GM23338 (cell line): ENCODE data around the gene CASP7. TPM values are rescaled to one million over a fixed set of nuclear protein-coding genes. Genes with fewer than 3 reads are reported as not detected.
"Not testable (repeated sequence)": the region's sequence is repeated elsewhere in the genome, so short reads cannot be mapped to it uniquely, and the experiment has no call there.

Experiments used
- ATAC-seq: fragments of 200-7000 bp; cut with Tn5 transposase; 3 replicates; pipeline ENCODE4 v1.9.1; 2020
- DNase-seq: peaks from one replicate; pipeline ENCODE4 v3.0.0-alpha.2; 2015; ENCODE audit warnings: low spot score
- H2AFZ ChIP-seq: fragments of 200-600 bp; sonication (generic); 2 replicates; pipeline ENCODE4 v1.8.0; 2016; ENCODE audit warnings: antibody characterized with exemption, mild to moderate bottlenecking, moderate library complexity
- H3F3A ChIP-seq: fragments of 200-600 bp; sonication (generic); replicated peaks from 2 replicates; pipeline ENCODE4 v1.8.0; 2017; ENCODE audit warnings: antibody characterized with exemption, mixed run types, low read depth
- H3K27ac ChIP-seq: fragments of 200-600 bp; sonication (generic); 2 replicates; pipeline ENCODE4 v1.6.1; 2016; ENCODE audit warnings: low read depth
- H3K27me3 ChIP-seq: fragments of 200-600 bp; sonication (generic); 2 replicates; pipeline ENCODE4 v1.8.0; 2016; ENCODE audit warnings: mild to moderate bottlenecking, mixed run types, moderate library complexity; ENCODE audit not compliant: insufficient read depth
- H3K36me3 ChIP-seq: fragments of 200-600 bp; sonication (generic); 2 replicates; pipeline ENCODE4 v1.8.0; 2016; ENCODE audit warnings: mild to moderate bottlenecking; ENCODE audit not compliant: insufficient read depth
- H3K4me1 ChIP-seq: fragments of 200-600 bp; sonication (generic); 2 replicates; pipeline ENCODE4 v1.8.0; 2016; ENCODE audit warnings: mild to moderate bottlenecking, moderate library complexity; ENCODE audit not compliant: insufficient read depth
- H3K4me2 ChIP-seq: fragments of 200-600 bp; sonication (generic); 2 replicates; pipeline ENCODE4 v1.7.1; 2017; ENCODE audit warnings: mixed run types
- H3K4me3 ChIP-seq: fragments of 200-600 bp; sonication (generic); 2 replicates; pipeline ENCODE4 v1.6.1; 2016; ENCODE audit warnings: mixed run types
- H3K79me2 ChIP-seq: fragments of 200-600 bp; sonication (generic); replicated peaks from 2 replicates; pipeline ENCODE4 v1.8.0; 2017; ENCODE audit warnings: mild to moderate bottlenecking; ENCODE audit not compliant: insufficient read depth
- H3K9me2 ChIP-seq: fragments of 200-600 bp; sonication (generic); 2 replicates; pipeline ENCODE4 v1.8.0; 2017; ENCODE audit not compliant: insufficient read depth
- H4K20me1 ChIP-seq: fragments of 200-600 bp; sonication (generic); replicated peaks from 2 replicates; pipeline ENCODE4 v1.8.0; 2017; ENCODE audit warnings: mild to moderate bottlenecking; ENCODE audit not compliant: insufficient read depth
- H3K27ac Mint-ChIP-seq: 2 replicates; pipeline ENCODE4 v1.8.0; 2020; ENCODE audit warnings: inconsistent platforms, mild to moderate bottlenecking, moderate library complexity, mixed read lengths
- H3K27me3 Mint-ChIP-seq: 3 replicates; pipeline ENCODE4 v1.8.0; 2022; ENCODE audit warnings: low read depth, mild to moderate bottlenecking, moderate library complexity, mixed read lengths, inconsistent platforms; ENCODE audit not compliant: insufficient read depth, poor library complexity
- H3K36me3 Mint-ChIP-seq: 3 replicates; pipeline ENCODE4 v1.8.0; 2021; ENCODE audit warnings: low read depth, mild to moderate bottlenecking, inconsistent platforms, moderate library complexity, mixed read lengths
- H3K4me1 Mint-ChIP-seq: 3 replicates; pipeline ENCODE4 v1.8.0; 2020; ENCODE audit warnings: mild to moderate bottlenecking, inconsistent platforms, mixed read lengths
- H3K4me3 Mint-ChIP-seq: 3 replicates; pipeline ENCODE4 v1.8.0; 2021; ENCODE audit warnings: moderate library complexity, mild to moderate bottlenecking, inconsistent platforms, mixed read lengths
- H3K9me3 Mint-ChIP-seq: 3 replicates; pipeline ENCODE4 v1.8.0; 2020; ENCODE audit warnings: moderate library complexity, mild to moderate bottlenecking, inconsistent platforms, mixed read lengths
- CREB1 ChIP-seq: fragments of 250-450 bp; sonication (Bioruptor Pico); IDR thresholded peaks from 2 replicates; pipeline ENCODE4 v1.5.0; 2020; ENCODE audit warnings: low read depth, mild to moderate bottlenecking, moderate library complexity
- EZH2 ChIP-seq: fragments of 200-600 bp; sonication (generic); IDR thresholded peaks from one replicate; pipeline ENCODE4 v1.8.0; 2017; ENCODE audit warnings: antibody characterized with exemption, mild to moderate bottlenecking, low read depth; ENCODE audit not compliant: unreplicated experiment
- EZH2phosphoT487 ChIP-seq: fragments of 200-600 bp; sonication (generic); IDR thresholded peaks from one replicate; pipeline ENCODE4 v1.8.1; 2018; ENCODE audit warnings: antibody characterized with exemption; ENCODE audit not compliant: unreplicated experiment
- JUNB ChIP-seq: IDR thresholded peaks from one replicate; pipeline ENCODE4 v1.6.1; 2016; ENCODE audit warnings: antibody characterized with exemption; ENCODE audit not compliant: unreplicated experiment
- NANOG ChIP-seq: IDR thresholded peaks from 2 replicates; pipeline ENCODE4 v1.6.1; 2016; ENCODE audit warnings: antibody characterized with exemption, borderline replicate concordance
- POLR2AphosphoS5 ChIP-seq: IDR thresholded peaks from 2 replicates; pipeline ENCODE4 v1.6.1; 2016; ENCODE audit warnings: antibody characterized with exemption, low read depth
- REST ChIP-seq: IDR thresholded peaks from one replicate; pipeline ENCODE4 v1.6.1; 2018; ENCODE audit warnings: antibody characterized with exemption; ENCODE audit not compliant: unreplicated experiment
- STAT1 ChIP-seq: IDR thresholded peaks from one replicate; pipeline ENCODE4 v1.6.1; 2016; ENCODE audit warnings: antibody characterized with exemption; ENCODE audit not compliant: unreplicated experiment
- ZNF114 ChIP-seq: fragments of 250-450 bp; sonication (Bioruptor Pico); IDR thresholded peaks from 2 replicates; pipeline ENCODE4 v1.5.0; 2020; ENCODE audit warnings: mild to moderate bottlenecking, moderate library complexity
- ZNF331 ChIP-seq: fragments of 250-450 bp; sonication (Bioruptor Pico); IDR thresholded peaks from 2 replicates; pipeline ENCODE4 v1.5.0; 2020; ENCODE audit warnings: low read depth, mild to moderate bottlenecking, moderate library complexity
- ZNF462 ChIP-seq: fragments of 250-450 bp; sonication (Bioruptor Pico); IDR thresholded peaks from 2 replicates; pipeline ENCODE4 v1.5.0; 2020; ENCODE audit warnings: mild to moderate bottlenecking, moderate library complexity
- polyA plus RNA-seq: library from polyadenylated mRNA; unstranded; fragments of >200 nt; fragmentation: Nextera tagmentation; extraction: Ambion mirVana; gene quantifications from 2 replicates; pipeline ENCODE4 v1.2.1, GENCODE V29; 2016
- total RNA-seq: library from RNA; depleted of rRNA; stranded (reverse); fragments of >200 nt; shearing (Covaris generic); gene quantifications from 2 replicates; pipeline ENCODE4 v1.2.3, GENCODE V29; 2014
- TF ChIP-seq, protein P1 (sequence below): IDR thresholded peaks from 2 replicates; pipeline ENCODE4 v1.6.1; 2016; ENCODE audit warnings: antibody characterized with exemption

CASP7 gene
- total and polyA plus RNA-seq, 2 experiments from 2014 or later: 2.1 to 7.0 TPM

DNA sequence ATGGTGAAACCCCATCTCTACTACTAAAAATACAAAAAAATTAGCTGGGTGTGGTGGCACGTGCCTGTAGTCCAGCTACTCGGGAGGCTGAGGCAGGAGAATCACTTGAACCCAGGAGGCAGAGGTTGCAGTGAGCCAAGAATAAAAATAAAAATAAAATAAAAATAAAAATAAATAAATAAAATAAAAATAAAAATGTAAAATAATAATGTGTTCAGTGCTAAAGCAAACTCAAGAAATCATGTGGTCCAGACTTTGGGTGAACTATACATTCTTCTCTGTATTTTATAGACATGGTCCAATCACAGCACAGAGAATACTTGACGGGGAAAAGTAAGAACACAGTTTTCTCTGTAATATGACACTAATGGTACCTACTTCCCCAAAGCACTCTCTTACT lies 27.3 kb upstream of the CASP7 start:
- H3K4me1 Mint-ChIP-seq, H3F3A ChIP-seq: not testable (repeated sequence)

DNA sequence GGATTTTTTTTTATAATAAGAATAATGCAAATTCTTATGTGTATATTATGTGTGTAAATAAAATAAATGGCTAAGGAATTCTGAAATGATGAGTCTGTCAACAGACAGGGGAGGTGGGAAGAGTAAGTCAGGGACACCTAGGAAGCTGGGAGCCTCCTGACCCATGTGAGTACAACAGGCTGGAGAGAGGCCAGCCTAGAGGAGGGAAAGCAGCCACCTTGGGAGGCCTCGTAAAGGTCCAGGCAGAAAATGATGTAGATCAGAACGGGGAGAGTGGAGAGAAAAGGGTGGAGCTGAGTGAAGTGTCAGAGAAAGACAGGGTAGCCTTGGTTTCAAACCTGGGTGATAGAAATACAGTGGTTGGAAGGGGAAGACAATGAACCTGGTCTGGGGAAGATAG lies 22.8 kb upstream of the CASP7 start:
- Histone ChIP-seq H3K27ac (no peak overlapping the region), H3F3A (no peaks in the 10 kb centered on the region), H3K79me2 (no peaks in the 10 kb centered on the region), H3K4me1 (no peaks in the 10 kb centered on the region), H3K4me3 (no peak overlapping the region), H3K9me2 (no peaks in the 10 kb centered on the region; the same call in 1 of the 2 replicates), H3K36me3 (no peaks in the 10 kb centered on the region), H3K27me3 (no peaks in the 10 kb centered on the region), H3K4me2 (no peak overlapping the region), H4K20me1 (no peaks in the 10 kb centered on the region), H2AFZ (no peak overlapping the region)
- peaks cover 4% of the 10 kb centered on the region for H3K27me3 Mint-ChIP-seq
- H3K9me3 Mint-ChIP-seq: no peaks in the 10 kb centered on the region
- no peak overlapping the region for H3K4me3 Mint-ChIP-seq
- no peaks in the 10 kb centered on the region for H3K4me1 Mint-ChIP-seq
- H3K36me3 Mint-ChIP-seq: no peaks in the 10 kb centered on the region
- no peak overlapping the region for H3K27ac Mint-ChIP-seq
- ATAC-seq (no peak), DNase-seq (no peak)
- TF ChIP-seq ZNF331: no peak
- no peak for TF ChIP-seq NANOG
- TF ChIP-seq REST: no peak
- TF ChIP-seq, protein P1, sequence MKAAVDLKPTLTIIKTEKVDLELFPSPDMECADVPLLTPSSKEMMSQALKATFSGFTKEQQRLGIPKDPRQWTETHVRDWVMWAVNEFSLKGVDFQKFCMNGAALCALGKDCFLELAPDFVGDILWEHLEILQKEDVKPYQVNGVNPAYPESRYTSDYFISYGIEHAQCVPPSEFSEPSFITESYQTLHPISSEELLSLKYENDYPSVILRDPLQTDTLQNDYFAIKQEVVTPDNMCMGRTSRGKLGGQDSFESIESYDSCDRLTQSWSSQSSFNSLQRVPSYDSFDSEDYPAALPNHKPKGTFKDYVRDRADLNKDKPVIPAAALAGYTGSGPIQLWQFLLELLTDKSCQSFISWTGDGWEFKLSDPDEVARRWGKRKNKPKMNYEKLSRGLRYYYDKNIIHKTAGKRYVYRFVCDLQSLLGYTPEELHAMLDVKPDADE: no peak
- TF ChIP-seq JUNB: no peak
- TF ChIP-seq ZNF462 (CRISPR knock-in tag): no peak
- no peak for TF ChIP-seq EZH2
- TF ChIP-seq EZH2phosphoT487: no peak
- TF ChIP-seq STAT1: no peak
- no peak for TF ChIP-seq POLR2AphosphoS5
- no peak for TF ChIP-seq CREB1 (CRISPR knock-in tag)
- no peak for TF ChIP-seq ZNF114 (CRISPR knock-in tag)

More for the DNA sequence above, 27.3 kb upstream of the CASP7 start:
- H3K9me3 Mint-ChIP-seq, ATAC-seq, H3K27ac ChIP-seq, H3K27ac Mint-ChIP-seq, H3K4me2 ChIP-seq, H3K27me3 Mint-ChIP-seq, H3K4me1 ChIP-seq, H3K36me3 ChIP-seq, H3K4me3 Mint-ChIP-seq, H3K4me3 ChIP-seq, H3K27me3 ChIP-seq, H3K79me2 ChIP-seq, H4K20me1 ChIP-seq, DNase-seq, H3K36me3 Mint-ChIP-seq, H2AFZ ChIP-seq: not testable (repeated sequence)
- peaks cover 16% of the 10 kb centered on the region for H3K9me2 ChIP-seq
